ENCODE data around the gene TC2N. TPM values are rescaled to one million over a fixed set of nuclear protein-coding genes. Genes with fewer than 3 reads are reported as not detected.

TC2N gene
- polyA plus RNA-seq, 3 donors = 0.24 to 0.55 TPM; not detected in 1

DNA sequence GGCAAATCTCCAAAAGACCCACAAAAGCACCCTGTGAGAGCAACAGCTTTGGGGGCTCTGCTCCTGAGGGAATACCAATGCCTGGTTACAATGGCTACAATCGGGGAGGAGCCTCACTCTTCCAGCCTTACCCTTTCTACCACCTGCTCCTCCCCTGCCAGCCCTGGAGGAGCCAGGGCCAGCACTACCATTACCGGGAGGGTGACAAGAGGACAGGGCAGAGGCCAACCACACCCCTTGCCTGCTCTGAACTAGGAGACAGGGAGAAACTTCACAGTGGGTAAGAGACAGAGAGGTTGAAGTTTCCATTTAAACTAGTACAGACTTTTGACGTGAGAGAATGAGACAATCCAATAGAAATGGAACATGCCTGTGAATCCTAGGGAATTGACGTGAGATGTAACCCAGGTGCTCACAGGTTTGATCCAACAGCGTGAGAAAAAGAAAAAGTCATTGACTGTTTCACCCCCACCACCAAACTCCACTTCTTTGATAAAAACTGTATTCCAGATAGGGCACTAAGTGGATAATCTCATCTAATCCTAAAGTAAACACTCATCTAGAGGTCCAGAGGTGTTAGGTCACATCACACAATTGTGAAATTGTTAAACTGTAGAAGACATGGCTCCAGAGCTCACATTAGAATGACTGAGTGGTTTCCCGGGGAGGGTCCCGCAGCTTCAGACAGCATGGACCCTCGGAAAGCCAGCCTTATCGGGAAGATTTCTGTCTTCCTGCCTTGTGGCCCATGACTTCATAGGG lies 8.4 kb upstream of the TC2N start:
- Histone ChIP-seq H3K4me1 (ENCODE audit: control insufficient read depth in 1 of 2, insufficient read depth in 2 of 2, low read length in 2 of 2) (peaks cover 24 to 28% of the 10 kb centered on the region in 2 donors), H3K9me3 (replicated peaks in 1 of 2; ENCODE audit: control insufficient read depth in 1 of 2, insufficient read depth in 1 of 2, low read length in 2 of 2) (no peaks in the 10 kb centered on the region), H3K9ac (ENCODE audit: insufficient read depth, low read length, poor library complexity, severe bottlenecking) (no peak overlapping the region), H4K20me1 (ENCODE audit: insufficient read depth, low read length) (no peaks in the 10 kb centered on the region), H3K27ac (ENCODE audit: low read depth in 1 of 2, low read length in 2 of 2) (no peak overlapping the region), H3K79me2 (ENCODE audit: insufficient read depth, low read length) (no peaks in the 10 kb centered on the region), H3K27me3 (ENCODE audit: control insufficient read depth in 2 of 2, insufficient read depth in 2 of 2, low read length in 2 of 2) (no peaks in the 10 kb centered on the region), H2AFZ (ENCODE audit: insufficient read depth, low read depth, low read length, poor library complexity, severe bottlenecking) (no peak overlapping the region), H3K4me3 (replicated peaks in 1 of 3; ENCODE audit: low read depth in 2 of 3, low read length in 3 of 3) (no peak overlapping the region), H3K4me2 (replicated peaks; ENCODE audit: extremely low read depth, low read length, poor library complexity, severe bottlenecking) (no peak overlapping the region), H3K36me3 (replicated peaks in 1 of 2; ENCODE audit: control insufficient read depth in 1 of 2, insufficient read depth in 2 of 2, low read length in 2 of 2) (no peaks in the 10 kb centered on the region)
- Mint-ChIP-seq H3K27me3 (ENCODE audit: low read depth in 3 of 3) (peaks cover 0 to 3% (median 0%) of the 10 kb centered on the region in 3 donors), H3K4me3 (no peak overlapping the region), H3K27ac (no peak overlapping the region), H3K4me1 (peaks cover 35% of the 10 kb centered on the region), H3K36me3 (no peaks in the 10 kb centered on the region), H3K9me3 (no peaks in the 10 kb centered on the region)
- 97% methylated on average over 5 of the region's 9 CpGs for WGBS (ENCODE audit: insufficient coverage)
- intact Hi-C loops (cut with micrococcal nuclease) = no loop called here
- DNase-seq = no peak
- no peak for TF ChIP-seq CTCF (IDR thresholded peaks at IDR 0.05)

DNA sequence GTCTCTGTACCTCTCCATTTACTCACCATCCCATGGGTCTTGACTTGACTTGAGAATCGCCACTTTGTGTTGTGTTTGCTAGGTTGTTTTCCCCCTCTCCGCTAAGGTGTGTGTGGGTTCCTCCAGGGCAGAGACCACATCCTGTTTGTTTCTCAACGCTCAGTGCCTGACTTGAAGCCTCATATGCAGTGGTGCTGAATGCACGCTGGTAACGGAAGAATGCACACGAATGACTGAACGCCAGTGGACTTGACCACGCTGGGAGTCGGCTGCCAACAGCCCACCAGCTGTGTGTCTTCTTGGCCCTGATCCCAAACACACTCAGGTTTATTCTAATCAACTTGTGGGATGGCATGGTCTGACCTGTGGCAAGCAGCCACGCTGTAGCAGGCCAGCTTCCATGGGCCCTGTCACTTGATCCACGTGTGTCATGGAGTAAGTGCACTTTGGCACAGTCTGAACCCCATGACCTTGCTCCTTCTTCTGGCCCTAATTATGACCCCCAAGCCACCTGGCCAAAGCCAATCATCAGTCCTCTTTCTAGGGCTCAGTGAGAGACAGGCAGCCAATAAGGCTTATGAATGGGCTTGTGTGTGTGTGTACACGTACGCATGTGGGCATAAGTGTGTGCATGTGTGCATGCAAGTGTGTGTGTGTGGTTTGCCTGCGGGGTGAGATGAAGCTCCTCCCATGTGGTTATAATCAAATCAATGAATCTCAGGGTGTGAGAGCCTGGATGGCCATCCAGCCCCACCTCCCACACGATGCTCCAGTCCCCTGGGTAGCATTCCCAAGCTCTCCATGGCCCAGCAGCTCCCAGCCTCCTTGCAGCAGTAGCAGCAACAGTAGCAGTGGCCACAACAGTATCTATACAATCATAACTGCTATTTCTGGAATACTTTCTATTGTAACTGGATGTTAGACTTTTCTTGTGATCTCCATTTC lies 6.4 kb upstream of the TC2N start:
- no peaks in the 10 kb centered on the region for H4K20me1 ChIP-seq (ENCODE audit: insufficient read depth, low read length)
- no peaks in the 10 kb centered on the region for H3K36me3 ChIP-seq (replicated peaks in 1 of 2; ENCODE audit: control insufficient read depth in 1 of 2, insufficient read depth in 2 of 2, low read length in 2 of 2)
- no peak overlapping the region for H3K27ac ChIP-seq (ENCODE audit: low read depth in 1 of 2, low read length in 2 of 2)
- H3K27me3 ChIP-seq (ENCODE audit: control insufficient read depth in 2 of 2, insufficient read depth in 2 of 2, low read length in 2 of 2) = no peaks in the 10 kb centered on the region
- H3K27me3 Mint-ChIP-seq (ENCODE audit: low read depth in 3 of 3) = peaks cover 0 to 3% (median 2%) of the 10 kb centered on the region in 3 donors
- 21% methylated on average over 9 of the region's 15 CpGs for WGBS (ENCODE audit: insufficient coverage)
- H2AFZ ChIP-seq (ENCODE audit: insufficient read depth, low read depth, low read length, poor library complexity, severe bottlenecking) = peak overlapping the region; percentile 7
- peak overlapping the region in 1 of 7 donors; percentile 39 for H3K27ac Mint-ChIP-seq
- no peak overlapping the region for H3K4me3 ChIP-seq (replicated peaks in 1 of 3; ENCODE audit: low read depth in 2 of 3, low read length in 3 of 3)
- peaks cover 35% of the 10 kb centered on the region for H3K4me1 Mint-ChIP-seq
- no peak for TF ChIP-seq CTCF (IDR thresholded peaks at IDR 0.05)
- intact Hi-C loops (cut with micrococcal nuclease) = no loop called here
- no peaks in the 10 kb centered on the region for H3K9me3 ChIP-seq (replicated peaks in 1 of 2; ENCODE audit: control insufficient read depth in 1 of 2, insufficient read depth in 1 of 2, low read length in 2 of 2)
- H3K36me3 Mint-ChIP-seq = no peaks in the 10 kb centered on the region
- H3K79me2 ChIP-seq (ENCODE audit: insufficient read depth, low read length) = no peaks in the 10 kb centered on the region
- no peak overlapping the region for H3K9ac ChIP-seq (ENCODE audit: insufficient read depth, low read length, poor library complexity, severe bottlenecking)
- DNase-seq = no peak
- H3K4me3 Mint-ChIP-seq = peak overlapping the region in 1 of 2 donors; percentile 72
- H3K9me3 Mint-ChIP-seq = no peaks in the 10 kb centered on the region
- peaks cover 24 to 28% of the 10 kb centered on the region in 2 donors for H3K4me1 ChIP-seq (ENCODE audit: control insufficient read depth in 1 of 2, insufficient read depth in 2 of 2, low read length in 2 of 2)
- no peak overlapping the region for H3K4me2 ChIP-seq (replicated peaks; ENCODE audit: extremely low read depth, low read length, poor library complexity, severe bottlenecking)
